ENCODE results near the gene ICE2.

DNA sequence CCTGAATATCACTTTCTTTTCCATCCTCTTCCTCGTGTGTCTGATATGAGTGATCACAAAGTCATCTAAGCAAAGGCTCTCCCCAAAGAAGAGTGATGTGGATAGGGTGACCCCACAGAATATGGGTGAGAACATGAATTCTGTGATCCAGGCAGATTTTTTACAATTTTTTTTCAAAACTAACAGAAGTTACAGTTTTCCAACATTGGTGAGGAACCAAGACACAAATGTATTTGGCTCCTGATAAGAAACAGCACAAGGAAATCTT, 108.1 kb downstream of the ICE2 start:
- TF ChIP-seq, protein P1, sequence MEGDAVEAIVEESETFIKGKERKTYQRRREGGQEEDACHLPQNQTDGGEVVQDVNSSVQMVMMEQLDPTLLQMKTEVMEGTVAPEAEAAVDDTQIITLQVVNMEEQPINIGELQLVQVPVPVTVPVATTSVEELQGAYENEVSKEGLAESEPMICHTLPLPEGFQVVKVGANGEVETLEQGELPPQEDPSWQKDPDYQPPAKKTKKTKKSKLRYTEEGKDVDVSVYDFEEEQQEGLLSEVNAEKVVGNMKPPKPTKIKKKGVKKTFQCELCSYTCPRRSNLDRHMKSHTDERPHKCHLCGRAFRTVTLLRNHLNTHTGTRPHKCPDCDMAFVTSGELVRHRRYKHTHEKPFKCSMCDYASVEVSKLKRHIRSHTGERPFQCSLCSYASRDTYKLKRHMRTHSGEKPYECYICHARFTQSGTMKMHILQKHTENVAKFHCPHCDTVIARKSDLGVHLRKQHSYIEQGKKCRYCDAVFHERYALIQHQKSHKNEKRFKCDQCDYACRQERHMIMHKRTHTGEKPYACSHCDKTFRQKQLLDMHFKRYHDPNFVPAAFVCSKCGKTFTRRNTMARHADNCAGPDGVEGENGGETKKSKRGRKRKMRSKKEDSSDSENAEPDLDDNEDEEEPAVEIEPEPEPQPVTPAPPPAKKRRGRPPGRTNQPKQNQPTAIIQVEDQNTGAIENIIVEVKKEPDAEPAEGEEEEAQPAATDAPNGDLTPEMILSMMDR (IDR thresholded peaks at IDR 0.05; ENCODE audit: control extremely low read depth in 1 of 3, insufficient read depth in 1 of 3, low read depth in 1 of 3, low read length in 3 of 3): no peak
- TF ChIP-seq POLR2A (IDR thresholded peaks at IDR 0.05; ENCODE audit: control extremely low read depth in 1 of 2, low read depth in 2 of 2, low read length in 2 of 2) (no peak), RAD21 (IDR thresholded peaks at IDR 0.05 in 1 of 2, conservative IDR thresholded peaks at IDR 0.05 in 1 of 2; ENCODE audit: low read depth in 2 of 2, low read length in 2 of 2) (no peak), CEBPB (IDR thresholded peaks at IDR 0.05; ENCODE audit: low read depth, low read length) (no peak), EZH2 (IDR thresholded peaks at IDR 0.05; ENCODE audit: low read depth, low read length, severe bottlenecking) (no peak)
- TF ChIP-seq, protein P2, sequence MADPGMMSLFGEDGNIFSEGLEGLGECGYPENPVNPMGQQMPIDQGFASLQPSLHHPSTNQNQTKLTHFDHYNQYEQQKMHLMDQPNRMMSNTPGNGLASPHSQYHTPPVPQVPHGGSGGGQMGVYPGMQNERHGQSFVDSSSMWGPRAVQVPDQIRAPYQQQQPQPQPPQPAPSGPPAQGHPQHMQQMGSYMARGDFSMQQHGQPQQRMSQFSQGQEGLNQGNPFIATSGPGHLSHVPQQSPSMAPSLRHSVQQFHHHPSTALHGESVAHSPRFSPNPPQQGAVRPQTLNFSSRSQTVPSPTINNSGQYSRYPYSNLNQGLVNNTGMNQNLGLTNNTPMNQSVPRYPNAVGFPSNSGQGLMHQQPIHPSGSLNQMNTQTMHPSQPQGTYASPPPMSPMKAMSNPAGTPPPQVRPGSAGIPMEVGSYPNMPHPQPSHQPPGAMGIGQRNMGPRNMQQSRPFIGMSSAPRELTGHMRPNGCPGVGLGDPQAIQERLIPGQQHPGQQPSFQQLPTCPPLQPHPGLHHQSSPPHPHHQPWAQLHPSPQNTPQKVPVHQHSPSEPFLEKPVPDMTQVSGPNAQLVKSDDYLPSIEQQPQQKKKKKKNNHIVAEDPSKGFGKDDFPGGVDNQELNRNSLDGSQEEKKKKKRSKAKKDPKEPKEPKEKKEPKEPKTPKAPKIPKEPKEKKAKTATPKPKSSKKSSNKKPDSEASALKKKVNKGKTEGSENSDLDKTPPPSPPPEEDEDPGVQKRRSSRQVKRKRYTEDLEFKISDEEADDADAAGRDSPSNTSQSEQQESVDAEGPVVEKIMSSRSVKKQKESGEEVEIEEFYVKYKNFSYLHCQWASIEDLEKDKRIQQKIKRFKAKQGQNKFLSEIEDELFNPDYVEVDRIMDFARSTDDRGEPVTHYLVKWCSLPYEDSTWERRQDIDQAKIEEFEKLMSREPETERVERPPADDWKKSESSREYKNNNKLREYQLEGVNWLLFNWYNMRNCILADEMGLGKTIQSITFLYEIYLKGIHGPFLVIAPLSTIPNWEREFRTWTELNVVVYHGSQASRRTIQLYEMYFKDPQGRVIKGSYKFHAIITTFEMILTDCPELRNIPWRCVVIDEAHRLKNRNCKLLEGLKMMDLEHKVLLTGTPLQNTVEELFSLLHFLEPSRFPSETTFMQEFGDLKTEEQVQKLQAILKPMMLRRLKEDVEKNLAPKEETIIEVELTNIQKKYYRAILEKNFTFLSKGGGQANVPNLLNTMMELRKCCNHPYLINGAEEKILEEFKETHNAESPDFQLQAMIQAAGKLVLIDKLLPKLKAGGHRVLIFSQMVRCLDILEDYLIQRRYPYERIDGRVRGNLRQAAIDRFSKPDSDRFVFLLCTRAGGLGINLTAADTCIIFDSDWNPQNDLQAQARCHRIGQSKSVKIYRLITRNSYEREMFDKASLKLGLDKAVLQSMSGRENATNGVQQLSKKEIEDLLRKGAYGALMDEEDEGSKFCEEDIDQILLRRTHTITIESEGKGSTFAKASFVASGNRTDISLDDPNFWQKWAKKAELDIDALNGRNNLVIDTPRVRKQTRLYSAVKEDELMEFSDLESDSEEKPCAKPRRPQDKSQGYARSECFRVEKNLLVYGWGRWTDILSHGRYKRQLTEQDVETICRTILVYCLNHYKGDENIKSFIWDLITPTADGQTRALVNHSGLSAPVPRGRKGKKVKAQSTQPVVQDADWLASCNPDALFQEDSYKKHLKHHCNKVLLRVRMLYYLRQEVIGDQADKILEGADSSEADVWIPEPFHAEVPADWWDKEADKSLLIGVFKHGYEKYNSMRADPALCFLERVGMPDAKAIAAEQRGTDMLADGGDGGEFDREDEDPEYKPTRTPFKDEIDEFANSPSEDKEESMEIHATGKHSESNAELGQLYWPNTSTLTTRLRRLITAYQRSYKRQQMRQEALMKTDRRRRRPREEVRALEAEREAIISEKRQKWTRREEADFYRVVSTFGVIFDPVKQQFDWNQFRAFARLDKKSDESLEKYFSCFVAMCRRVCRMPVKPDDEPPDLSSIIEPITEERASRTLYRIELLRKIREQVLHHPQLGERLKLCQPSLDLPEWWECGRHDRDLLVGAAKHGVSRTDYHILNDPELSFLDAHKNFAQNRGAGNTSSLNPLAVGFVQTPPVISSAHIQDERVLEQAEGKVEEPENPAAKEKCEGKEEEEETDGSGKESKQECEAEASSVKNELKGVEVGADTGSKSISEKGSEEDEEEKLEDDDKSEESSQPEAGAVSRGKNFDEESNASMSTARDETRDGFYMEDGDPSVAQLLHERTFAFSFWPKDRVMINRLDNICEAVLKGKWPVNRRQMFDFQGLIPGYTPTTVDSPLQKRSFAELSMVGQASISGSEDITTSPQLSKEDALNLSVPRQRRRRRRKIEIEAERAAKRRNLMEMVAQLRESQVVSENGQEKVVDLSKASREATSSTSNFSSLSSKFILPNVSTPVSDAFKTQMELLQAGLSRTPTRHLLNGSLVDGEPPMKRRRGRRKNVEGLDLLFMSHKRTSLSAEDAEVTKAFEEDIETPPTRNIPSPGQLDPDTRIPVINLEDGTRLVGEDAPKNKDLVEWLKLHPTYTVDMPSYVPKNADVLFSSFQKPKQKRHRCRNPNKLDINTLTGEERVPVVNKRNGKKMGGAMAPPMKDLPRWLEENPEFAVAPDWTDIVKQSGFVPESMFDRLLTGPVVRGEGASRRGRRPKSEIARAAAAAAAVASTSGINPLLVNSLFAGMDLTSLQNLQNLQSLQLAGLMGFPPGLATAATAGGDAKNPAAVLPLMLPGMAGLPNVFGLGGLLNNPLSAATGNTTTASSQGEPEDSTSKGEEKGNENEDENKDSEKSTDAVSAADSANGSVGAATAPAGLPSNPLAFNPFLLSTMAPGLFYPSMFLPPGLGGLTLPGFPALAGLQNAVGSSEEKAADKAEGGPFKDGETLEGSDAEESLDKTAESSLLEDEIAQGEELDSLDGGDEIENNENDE (IDR thresholded peaks at IDR 0.05; ENCODE audit: insufficient replicate concordance, low read length): no peak

All from H1 (cell line).